ENCODE data around the gene TFAM.

Gene TFAM

DNA sequence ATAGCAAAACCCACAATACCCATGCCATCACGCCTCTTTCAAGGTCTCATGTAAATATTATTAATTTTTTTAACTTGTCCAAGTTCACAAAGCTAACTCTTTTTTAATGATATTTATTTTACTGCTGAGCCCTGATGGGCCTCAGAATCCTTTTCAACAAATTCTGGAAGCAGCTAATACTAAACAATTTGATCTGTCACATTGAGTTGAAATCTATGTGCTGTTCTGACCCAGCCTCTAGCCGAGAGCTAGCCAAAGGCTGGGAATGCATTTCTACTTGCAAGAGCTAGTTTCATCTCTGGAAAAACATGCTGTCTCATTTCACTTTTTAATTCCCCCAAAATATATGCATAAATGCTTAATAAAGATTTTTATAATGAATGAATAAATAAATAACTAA, 47.9 kb downstream of the TFAM start:
- TF ChIP-seq, protein P1, sequence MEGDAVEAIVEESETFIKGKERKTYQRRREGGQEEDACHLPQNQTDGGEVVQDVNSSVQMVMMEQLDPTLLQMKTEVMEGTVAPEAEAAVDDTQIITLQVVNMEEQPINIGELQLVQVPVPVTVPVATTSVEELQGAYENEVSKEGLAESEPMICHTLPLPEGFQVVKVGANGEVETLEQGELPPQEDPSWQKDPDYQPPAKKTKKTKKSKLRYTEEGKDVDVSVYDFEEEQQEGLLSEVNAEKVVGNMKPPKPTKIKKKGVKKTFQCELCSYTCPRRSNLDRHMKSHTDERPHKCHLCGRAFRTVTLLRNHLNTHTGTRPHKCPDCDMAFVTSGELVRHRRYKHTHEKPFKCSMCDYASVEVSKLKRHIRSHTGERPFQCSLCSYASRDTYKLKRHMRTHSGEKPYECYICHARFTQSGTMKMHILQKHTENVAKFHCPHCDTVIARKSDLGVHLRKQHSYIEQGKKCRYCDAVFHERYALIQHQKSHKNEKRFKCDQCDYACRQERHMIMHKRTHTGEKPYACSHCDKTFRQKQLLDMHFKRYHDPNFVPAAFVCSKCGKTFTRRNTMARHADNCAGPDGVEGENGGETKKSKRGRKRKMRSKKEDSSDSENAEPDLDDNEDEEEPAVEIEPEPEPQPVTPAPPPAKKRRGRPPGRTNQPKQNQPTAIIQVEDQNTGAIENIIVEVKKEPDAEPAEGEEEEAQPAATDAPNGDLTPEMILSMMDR (IDR thresholded peaks at IDR 0.05; ENCODE audit: low read depth, low read length), result no peak
- H3K4me3 ChIP-seq (ENCODE audit: low read depth, low read length), result no peak overlapping the region

DNA sequence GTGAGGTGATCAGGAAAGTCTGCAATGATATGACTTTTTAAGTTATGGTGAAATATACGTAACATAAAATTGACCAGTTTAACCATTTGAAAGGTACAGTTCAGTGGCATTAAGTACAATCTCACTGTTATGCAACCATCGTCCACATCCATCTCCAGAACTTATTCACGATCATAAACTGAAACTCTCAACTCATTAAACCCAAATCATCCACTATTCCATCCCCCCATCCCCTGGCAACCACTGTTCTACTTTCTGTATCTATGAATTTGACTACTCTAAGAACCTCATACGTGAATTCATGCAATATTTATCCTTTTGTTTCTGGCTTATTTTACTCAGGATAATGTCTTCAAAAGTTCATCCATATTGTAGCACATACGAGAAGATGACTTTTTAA, 48.4 kb downstream of the TFAM start:
- TF ChIP-seq, protein P1 (IDR thresholded peaks at IDR 0.05; ENCODE audit: low read depth, low read length), result no peak
- H3K4me3 ChIP-seq (ENCODE audit: low read depth, low read length), result no peak overlapping the region

DNA sequence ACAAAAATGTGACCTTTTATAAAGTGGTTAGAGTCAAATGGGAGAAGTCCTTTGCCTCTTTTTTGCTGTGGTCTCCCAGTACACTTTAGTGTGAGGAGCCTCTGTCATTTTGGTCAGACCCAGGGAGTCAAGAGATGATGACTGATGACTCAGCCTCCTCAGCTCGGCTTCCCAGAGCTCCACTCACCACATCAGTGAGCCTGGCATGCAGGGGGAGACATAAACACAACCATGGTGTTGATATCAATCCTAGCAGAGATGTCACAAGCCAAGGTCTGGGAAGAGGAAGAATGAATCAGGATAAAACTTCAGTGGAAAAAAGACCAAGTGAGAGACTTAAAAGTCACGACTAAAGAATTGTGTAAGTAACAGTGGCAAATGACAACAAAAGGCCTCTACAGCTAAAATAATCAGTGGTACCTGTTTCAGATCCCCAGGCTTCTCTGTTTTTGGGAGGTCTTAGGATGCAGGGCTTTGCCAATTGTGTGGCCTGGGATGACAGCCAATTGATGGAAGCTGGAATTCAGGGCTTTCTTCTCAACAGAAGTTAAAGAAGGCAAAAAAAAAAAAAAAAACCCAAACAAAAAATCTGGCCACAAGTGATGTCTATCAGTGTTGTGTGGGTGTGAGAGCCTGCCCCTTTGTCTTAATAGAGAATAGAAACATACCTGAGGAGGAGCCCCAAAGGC, 50.2 kb downstream of the TFAM start:
- H3K4me3 ChIP-seq (ENCODE audit: low read depth, low read length), result no peak overlapping the region
- TF ChIP-seq, protein P1 (IDR thresholded peaks at IDR 0.05; ENCODE audit: low read depth, low read length), result no peak

DNA sequence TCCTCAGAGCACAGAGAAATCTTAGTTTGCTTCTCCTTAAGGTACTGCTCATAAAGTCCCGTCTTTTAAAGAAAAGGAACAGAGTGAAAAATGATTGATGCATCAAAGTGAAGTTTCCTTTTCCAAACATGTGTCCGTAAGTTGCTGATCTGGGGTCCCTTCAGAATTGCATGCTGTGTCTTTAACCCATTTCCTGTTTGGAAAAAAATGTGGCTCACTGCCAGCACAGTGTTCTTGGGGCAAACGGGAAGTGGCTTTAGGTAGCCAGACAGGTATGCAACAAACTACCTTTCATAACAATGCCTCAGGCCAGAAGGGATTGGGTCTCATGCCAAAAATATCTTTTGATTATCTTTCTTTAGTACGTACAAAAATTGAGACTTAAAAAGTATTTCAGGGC, 50.9 kb downstream of the TFAM start:
- no peak overlapping the region for H3K4me3 ChIP-seq (ENCODE audit: low read depth, low read length)

DNA sequence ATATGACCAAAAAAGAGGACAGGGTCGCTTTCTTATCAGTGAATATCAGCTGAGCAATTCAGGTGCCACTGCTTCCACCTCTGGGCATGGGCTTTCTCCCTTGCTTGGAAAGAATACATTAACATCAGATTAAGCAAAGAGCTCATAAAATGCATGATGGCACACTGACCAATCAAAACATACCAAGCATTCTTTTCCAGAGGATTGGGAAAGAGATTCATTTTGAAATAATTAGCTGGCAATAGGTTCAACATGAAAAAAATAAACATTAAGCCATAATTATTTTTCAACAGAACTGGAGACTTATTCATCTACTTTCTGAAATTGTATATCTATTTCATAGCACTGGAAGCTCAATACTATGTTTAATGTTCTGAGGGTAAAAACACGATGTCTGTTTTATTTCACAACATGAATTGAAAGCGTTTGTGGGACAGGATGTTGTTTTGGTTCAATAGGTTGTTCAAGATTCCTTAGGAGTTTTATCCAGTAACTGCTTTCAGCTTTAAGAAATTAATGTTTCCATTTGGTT, 53.2 kb downstream of the TFAM start:
- TF ChIP-seq, protein P1 (IDR thresholded peaks at IDR 0.05; ENCODE audit: low read depth, low read length), result no peak
- no peak overlapping the region for H3K4me3 ChIP-seq (ENCODE audit: low read depth, low read length)

More for the DNA sequence above, 50.9 kb downstream of the TFAM start:
- TF ChIP-seq, protein P1 (IDR thresholded peaks at IDR 0.05; ENCODE audit: low read depth, low read length), result no peak

DNA sequence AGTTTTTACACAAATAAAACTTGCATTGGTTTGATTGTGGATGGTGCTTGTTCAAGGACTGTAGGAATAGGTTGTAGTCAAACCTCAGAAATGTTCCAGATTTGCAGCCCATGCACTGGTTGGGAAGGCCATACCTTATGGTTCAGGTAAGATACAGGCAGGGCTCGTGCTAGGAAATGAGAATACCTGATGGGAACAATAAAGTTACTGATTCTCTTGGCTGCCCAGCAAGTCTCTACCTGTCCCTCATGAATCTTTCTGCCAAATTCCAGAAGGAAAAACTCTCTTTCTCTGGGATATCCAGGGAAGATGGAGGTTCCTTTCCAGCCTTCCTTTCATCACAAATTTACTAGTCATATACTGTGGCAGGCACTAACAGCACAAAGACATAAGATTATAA, 53.8 kb downstream of the TFAM start:
- TF ChIP-seq, protein P1 (IDR thresholded peaks at IDR 0.05; ENCODE audit: low read depth, low read length), result no peak
- no peak overlapping the region for H3K4me3 ChIP-seq (ENCODE audit: low read depth, low read length)

DNA sequence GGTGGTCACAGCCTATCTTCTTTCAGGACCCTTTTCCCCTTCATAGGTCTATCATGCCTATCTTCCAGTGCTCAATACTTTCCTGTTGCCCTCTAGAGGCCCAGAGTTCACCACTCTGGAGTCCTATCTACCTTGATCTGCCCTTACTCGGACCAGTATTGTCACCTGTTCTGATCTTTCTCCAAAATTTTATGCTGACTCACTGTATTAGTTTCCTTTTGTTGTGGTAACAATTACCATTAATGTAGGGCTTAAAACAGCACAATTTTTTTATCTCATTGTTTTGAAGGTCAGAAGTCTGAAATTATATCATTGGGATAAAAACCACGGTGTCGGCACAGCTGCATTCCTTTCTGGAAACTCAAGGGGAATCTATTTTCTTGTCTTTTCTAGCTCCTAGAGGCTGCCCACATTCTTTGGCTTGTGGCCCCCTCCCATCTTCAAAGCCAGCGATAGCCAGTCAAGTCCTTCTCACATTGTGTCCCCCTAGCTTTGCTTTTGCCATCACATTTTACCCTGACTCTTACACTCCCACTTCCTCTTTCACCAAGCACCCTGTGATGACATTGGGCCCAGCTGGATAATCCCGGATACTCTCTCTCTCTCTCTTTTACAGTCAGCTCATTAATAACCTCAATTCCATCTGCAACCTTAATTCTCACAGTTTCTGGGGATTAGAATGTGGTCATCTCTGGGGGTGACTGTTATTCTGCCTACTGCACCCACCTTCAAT, 54.6 kb downstream of the TFAM start:
- TF ChIP-seq, protein P1 (IDR thresholded peaks at IDR 0.05; ENCODE audit: low read depth, low read length), result no peak
- H3K4me3 ChIP-seq (ENCODE audit: low read depth, low read length), result no peak overlapping the region

Measured in WI38 (cell line).